Suprapubic skin (tissue), 4 donors: ENCODE measurements around the gene PCGF3. TPM values are rescaled to one million over a fixed set of nuclear protein-coding genes. Genes with fewer than 3 reads are reported as not detected.

ENCODE experiments used
- DNase-seq, 2 donors: peaks; one replicate each; pipeline ENCODE4 v3.0.0-alpha.2; 2019; ENCODE audit warnings: low spot score in 2 of 2
- H3K27ac ChIP-seq: fragments of 200-600 bp; sonication (generic); one replicate; pipeline ENCODE4 v1.5.1; 2019
- H3K27me3 ChIP-seq: fragments of 200-600 bp; sonication (generic); one replicate; pipeline ENCODE4 v1.5.1; 2019
- H3K36me3 ChIP-seq: fragments of 200-600 bp; sonication (generic); one replicate; pipeline ENCODE4 v1.5.1; 2019
- H3K4me1 ChIP-seq: fragments of 200-600 bp; sonication (generic); one replicate; pipeline ENCODE4 v1.5.1; 2019
- H3K4me3 ChIP-seq: fragments of 200-600 bp; sonication (generic); one replicate; pipeline ENCODE4 v1.5.1; 2019; ENCODE audit warnings: mild to moderate bottlenecking
- H3K9me3 ChIP-seq: fragments of 200-600 bp; sonication (generic); one replicate; pipeline ENCODE4 v1.5.1; 2019
- CTCF ChIP-seq, 2 donors: fragments of 200-600 bp in 1 of 2; fragments of 450-650 bp in 1 of 2; sonication (generic) in 1 of 2; IDR thresholded peaks; one replicate each; pipeline ENCODE4 v1.5.1; 2016 to 2019; ENCODE audit warnings: antibody characterized with exemption in 2 of 2, mild to moderate bottlenecking in 1 of 2, moderate library complexity in 1 of 2
- EP300 ChIP-seq: sonication (generic); formaldehyde crosslinking; IDR thresholded peaks from one replicate; pipeline ENCODE4 v1.6.1; 2017; ENCODE audit warnings: antibody characterized with exemption
- POLR2A ChIP-seq, 2 donors: fragments of 450-650 bp; IDR thresholded peaks; one replicate each; pipeline ENCODE4 v1.6.1; 2017; ENCODE audit warnings: antibody characterized with exemption in 2 of 2, mild to moderate bottlenecking in 2 of 2, moderate library complexity in 2 of 2
- POLR2AphosphoS5 ChIP-seq, 3 donors: sonication (generic); formaldehyde crosslinking; IDR thresholded peaks; one replicate each; pipeline ENCODE4 v1.6.1; 2017; ENCODE audit warnings: antibody characterized with exemption in 3 of 3
- WGBS: methylation state at CpG from one replicate; pipeline ENCODE4 v1.1.5; 2018; 5-methylcytosine and 5-hydroxymethylcytosine counted together
- total RNA-seq, 4 donors: library from RNA; depleted of rRNA; stranded (reverse); fragments of >200 nt; gene quantifications; one replicate each; pipeline ENCODE4 v1.1.0, GENCODE V29; 2016

Gene PCGF3
- total RNA-seq, 4 donors from 2014 or later: 59.7 to 152 (median 71.2) TPM

GRCh38 chr4:659851-660250 lies 45.8 kb upstream of the PCGF3 start:
- WGBS: 93% methylated on average over 4 of the region's 8 CpGs
- Histone ChIP-seq H3K4me1 (peaks cover 11% of the 10 kb centered on the region), H3K36me3 (no peaks in the 10 kb centered on the region), H3K27me3 (peaks cover 17% of the 10 kb centered on the region), H3K4me3 (no peak overlapping the region), H3K9me3 (no peaks in the 10 kb centered on the region), H3K27ac (no peak overlapping the region)
- DNase-seq: peak in 1 of 2 donors; percentile 32
- no peak for TF ChIP-seq POLR2A (IDR thresholded peaks at IDR 0.05)
- no peak for TF ChIP-seq EP300

- Histone ChIP-seq H3K27me3 (peaks cover 16% of the 10 kb centered on the region), H3K36me3 (no peaks in the 10 kb centered on the region), H3K27ac (no peak overlapping the region), H3K9me3 (no peaks in the 10 kb centered on the region), H3K4me3 (no peak overlapping the region), H3K4me1 (peaks cover 11% of the 10 kb centered on the region)
- WGBS: 92% methylated on average over 10 of the region's 10 CpGs
- no peak for TF ChIP-seq EP300
- no peak for TF ChIP-seq CTCF (IDR thresholded peaks at IDR 0.05)
- TF ChIP-seq POLR2AphosphoS5 (IDR thresholded peaks at IDR 0.05): no peak
- no peak for TF ChIP-seq POLR2A (IDR thresholded peaks at IDR 0.05)
- DNase-seq: peak in 1 of 2 donors; percentile 51
Measured at GRCh38 chr4:660401-660800, 45.2 kb upstream of the PCGF3 start.

- Histone ChIP-seq H3K27me3 (peaks cover 18% of the 10 kb centered on the region), H3K27ac (no peak overlapping the region), H3K36me3 (no peaks in the 10 kb centered on the region), H3K9me3 (no peaks in the 10 kb centered on the region), H3K4me3 (no peak overlapping the region), H3K4me1 (peaks cover 11% of the 10 kb centered on the region)
- peak in 1 of 2 donors; percentile 17 for DNase-seq
- TF ChIP-seq CTCF (IDR thresholded peaks at IDR 0.05) (no peak), POLR2AphosphoS5 (IDR thresholded peaks at IDR 0.05) (no peak), POLR2A (IDR thresholded peaks at IDR 0.05) (no peak), EP300 (no peak)
- WGBS: 80% methylated on average over 2 of the region's 3 CpGs
Measured at GRCh38 chr4:661231-661630, 44.4 kb upstream of the PCGF3 start.

GRCh38 chr4:661881-662761 lies 43.5 kb upstream of the PCGF3 start:
- Histone ChIP-seq H3K36me3 (no peaks in the 10 kb centered on the region), H3K9me3 (no peaks in the 10 kb centered on the region), H3K4me1 (peaks cover 11% of the 10 kb centered on the region), H3K27ac (no peak overlapping the region), H3K27me3 (peaks cover 20% of the 10 kb centered on the region), H3K4me3 (no peak overlapping the region)
- TF ChIP-seq POLR2A (IDR thresholded peaks at IDR 0.05): no peak
- TF ChIP-seq EP300: no peak
- no peak for TF ChIP-seq CTCF (IDR thresholded peaks at IDR 0.05)
- no peak for TF ChIP-seq POLR2AphosphoS5 (IDR thresholded peaks at IDR 0.05)
- 92% methylated on average over 14 of the region's 42 CpGs for WGBS
- peak in 1 of 2 donors; percentile 64 for DNase-seq

- no peak overlapping the region for H3K27ac ChIP-seq
- H3K4me1 ChIP-seq: peaks cover 11% of the 10 kb centered on the region
- H3K9me3 ChIP-seq: no peaks in the 10 kb centered on the region
- TF ChIP-seq EP300 (no peak), CTCF (IDR thresholded peaks at IDR 0.05) (no peak), POLR2A (IDR thresholded peaks at IDR 0.05) (no peak)
- H3K36me3 ChIP-seq: no peaks in the 10 kb centered on the region
- H3K4me3 ChIP-seq: peak overlapping the region; percentile 58
- DNase-seq: no peak
- WGBS: 35% methylated on average over 13 of the region's 20 CpGs
- peaks cover 20% of the 10 kb centered on the region for H3K27me3 ChIP-seq
Measured at GRCh38 chr4:663046-663437, 42.6 kb upstream of the PCGF3 start.
